DOHH2 (cell line): ENCODE data around the gene TFF1.

Source experiments
- CTCF ChIP-seq: fragments of 200-600 bp; sonication (generic); IDR thresholded peaks from one replicate; pipeline ENCODE4 v1.5.1; 2014; ENCODE audit warnings: antibody characterized with exemption, mild to moderate bottlenecking, low read depth, low read length; ENCODE audit not compliant: poor library complexity, severe bottlenecking
- EZH2phosphoT487 ChIP-seq: fragments of 200-600 bp; sonication (generic); IDR thresholded peaks from 2 replicates; pipeline ENCODE4 v1.6.1; 2017; ENCODE audit warnings: borderline replicate concordance, mild to moderate bottlenecking, antibody characterized with exemption, low read length, moderate library complexity, mixed read lengths

GRCh38 chr21:42412636-42412933 is 46.2 kb upstream of the TFF1 start:
- TF ChIP-seq EZH2phosphoT487 (no peak), CTCF (no peak)
